Activated T-cell treated with anti-CD3 and anti-CD28 coated beads for 1 hour (primary cell): ENCODE results near the gene CCDC17.
A peak's percentile ranks its signal among the peaks of the same experiment; 100 is the strongest.

Experiments
- DNase-seq: peaks from one replicate; pipeline ENCODE4 v3.0.0-alpha.2; 2020; ENCODE audit warnings: low read depth

The CCDC17 gene

GRCh38 chr1:45583264-45583665, 40.6 kb downstream of the CCDC17 start:
- DNase-seq: peak; percentile 86

GRCh38 chr1:45574105-45574626, 49.7 kb downstream of the CCDC17 start:
- no peak for DNase-seq

- no peak for DNase-seq
Measured at GRCh38 chr1:45573231-45573804, 50.5 kb downstream of the CCDC17 start.

GRCh38 chr1:45570631-45571030, 53.2 kb downstream of the CCDC17 start:
- DNase-seq: no peak
